HEK293T (cell line): Measurements from ENCODE around the gene NUP42.

ENCODE experiments used
- ARNT ChIP-seq: fragments of 450-650 bp; IDR thresholded peaks from 2 replicates; pipeline ENCODE4 v1.6.1; 2017; ENCODE audit warnings: mild to moderate bottlenecking
- BHLHE40 ChIP-seq: fragments of 450-650 bp; IDR thresholded peaks from 2 replicates; pipeline ENCODE4 v1.6.1; 2016; ENCODE audit warnings: mild to moderate bottlenecking, moderate library complexity, borderline replicate concordance
- CTBP1 ChIP-seq: fragments of 450-650 bp; IDR thresholded peaks from 2 replicates; pipeline ENCODE4 v1.6.1; 2016; ENCODE audit warnings: borderline replicate concordance
- ELF4 ChIP-seq: fragments of 450-650 bp; IDR thresholded peaks from 2 replicates; pipeline ENCODE4 v1.6.1; 2017; ENCODE audit warnings: antibody characterized with exemption
- FOXA1 ChIP-seq: fragments of 450-650 bp; IDR thresholded peaks from 2 replicates; pipeline ENCODE4 v1.6.1; 2016; ENCODE audit warnings: mild to moderate bottlenecking
- FOXK2 ChIP-seq: fragments of 450-650 bp; IDR thresholded peaks from 2 replicates; pipeline ENCODE4 v1.6.1; 2016; ENCODE audit warnings: mild to moderate bottlenecking
- FOXM1 ChIP-seq: fragments of 450-650 bp; IDR thresholded peaks from 2 replicates; pipeline ENCODE4 v1.6.1; 2017; ENCODE audit warnings: mild to moderate bottlenecking, borderline replicate concordance
- HDGF ChIP-seq: fragments of 450-650 bp; IDR thresholded peaks from 2 replicates; pipeline ENCODE4 v1.6.1; 2017; ENCODE audit warnings: antibody characterized with exemption, borderline replicate concordance
- LEF1 ChIP-seq: fragments of 450-650 bp; IDR thresholded peaks from 2 replicates; pipeline ENCODE4 v1.6.1; 2017; ENCODE audit warnings: mild to moderate bottlenecking, borderline replicate concordance
- NFRKB ChIP-seq: fragments of 450-650 bp; IDR thresholded peaks from 2 replicates; pipeline ENCODE4 v1.6.1; 2016; ENCODE audit warnings: mild to moderate bottlenecking, moderate library complexity
- SP1 ChIP-seq: fragments of 450-650 bp; IDR thresholded peaks from 2 replicates; pipeline ENCODE4 v1.6.1; 2017
- SUZ12 ChIP-seq: fragments of 450-650 bp; IDR thresholded peaks from 2 replicates; pipeline ENCODE4 v1.6.1; 2016; ENCODE audit warnings: mild to moderate bottlenecking
- TARDBP ChIP-seq: fragments of 450-650 bp; IDR thresholded peaks from 2 replicates; pipeline ENCODE4 v1.6.1; 2016
- ZNF384 ChIP-seq: fragments of 450-650 bp; IDR thresholded peaks from 2 replicates; pipeline ENCODE4 v1.6.1; 2016

GRCh38 chr7:23226844-23227450 is 45.1 kb downstream of the NUP42 start:
- TF ChIP-seq TARDBP (no peak), SUZ12 (no peak), ELF4 (no peak), FOXK2 (no peak), BHLHE40 (no peak), ZNF384 (no peak), FOXM1 (no peak), HDGF (no peak), LEF1 (no peak), ARNT (no peak), SP1 (no peak), NFRKB (no peak), FOXA1 (no peak), CTBP1 (no peak)
